Lower lobe of right lung (tissue), 2 donors: ENCODE measurements around the gene MACROD2. TPM values are rescaled to one million over a fixed set of nuclear protein-coding genes. Genes with fewer than 3 reads are reported as not detected.
"Not testable (repeated sequence)": the region's sequence is repeated elsewhere in the genome, so short reads cannot be mapped to it uniquely, and the experiment has no call there.

ENCODE experiments used
- ATAC-seq, 2 donors: fragments of 200-7000 bp; cut with Tn5 transposase; one replicate each; pipeline ENCODE4 v1.9.1; 2020 to 2022; ENCODE audit warnings: mild to moderate bottlenecking in 2 of 2, moderate library complexity in 2 of 2
- DNase-seq: peaks from one replicate; pipeline ENCODE4 v3.0.0-alpha.2; 2020
- H3K27ac ChIP-seq: fragments of 200-600 bp; one replicate; pipeline ENCODE4 v1.8.0; 2022
- H3K27me3 ChIP-seq: fragments of 200-600 bp; one replicate; pipeline ENCODE4 v1.8.0; 2022; ENCODE audit warnings: low read depth
- H3K36me3 ChIP-seq: fragments of 200-600 bp; one replicate; pipeline ENCODE4 v1.8.0; 2022; ENCODE audit warnings: mild to moderate bottlenecking
- H3K4me1 ChIP-seq: fragments of 200-600 bp; one replicate; pipeline ENCODE4 v1.8.0; 2022
- H3K4me3 ChIP-seq: fragments of 200-600 bp; one replicate; pipeline ENCODE4 v1.8.0; 2022; ENCODE audit warnings: mild to moderate bottlenecking
- H3K9me3 ChIP-seq: fragments of 200-600 bp; one replicate; pipeline ENCODE4 v1.8.0; 2022
- intact Hi-C: fragments of 100-400 bp; cut with DNase I; formaldehyde crosslinking; loops from one replicate; pipeline ENCODE4 v1.11.0; 2022
- total RNA-seq: library from RNA; stranded (reverse); fragmentation: NEBNext Ultra II Directional; extraction: Animal tissue kit (Norgen Biotek cat#: 25700); gene quantifications from one replicate; pipeline ENCODE4 v1.2.1, GENCODE V29; 2021
- TF ChIP-seq, protein P1 (sequence below): fragments of 200-600 bp; IDR thresholded peaks from one replicate; pipeline ENCODE4 v1.8.0; 2022; ENCODE audit warnings: antibody characterized with exemption, mild to moderate bottlenecking
- donor health status: DM: no; HTN: yes; CAD: no; lungs with severe emphysema.

Gene MACROD2
- total RNA-seq, 1 donor from 2014 or later: 73.0 TPM

DNA sequence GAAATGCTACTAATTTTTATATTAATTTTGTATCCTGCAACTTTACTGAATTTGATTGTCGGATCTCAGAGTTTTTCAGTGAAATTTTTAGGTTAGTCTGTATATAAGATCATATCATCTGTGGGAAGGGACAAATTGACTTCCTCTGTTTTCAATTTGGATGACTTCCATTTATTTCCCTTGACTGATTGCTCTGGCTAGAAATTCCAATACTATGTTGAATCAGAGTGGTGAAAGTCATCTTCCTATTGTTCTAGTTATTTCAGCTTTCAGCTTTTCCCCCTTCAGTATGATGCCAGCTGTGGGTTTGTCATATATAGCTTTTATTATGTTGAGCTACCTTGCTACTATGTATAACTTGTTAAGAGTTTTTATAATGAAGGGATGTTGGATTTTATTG, 1806.7 kb downstream of the MACROD2 start:
- H3K9me3 ChIP-seq: no peaks in the 10 kb centered on the region
- H3K4me1 ChIP-seq: no peaks in the 10 kb centered on the region
- H3K4me3 ChIP-seq: no peak overlapping the region
- TF ChIP-seq, protein P1, sequence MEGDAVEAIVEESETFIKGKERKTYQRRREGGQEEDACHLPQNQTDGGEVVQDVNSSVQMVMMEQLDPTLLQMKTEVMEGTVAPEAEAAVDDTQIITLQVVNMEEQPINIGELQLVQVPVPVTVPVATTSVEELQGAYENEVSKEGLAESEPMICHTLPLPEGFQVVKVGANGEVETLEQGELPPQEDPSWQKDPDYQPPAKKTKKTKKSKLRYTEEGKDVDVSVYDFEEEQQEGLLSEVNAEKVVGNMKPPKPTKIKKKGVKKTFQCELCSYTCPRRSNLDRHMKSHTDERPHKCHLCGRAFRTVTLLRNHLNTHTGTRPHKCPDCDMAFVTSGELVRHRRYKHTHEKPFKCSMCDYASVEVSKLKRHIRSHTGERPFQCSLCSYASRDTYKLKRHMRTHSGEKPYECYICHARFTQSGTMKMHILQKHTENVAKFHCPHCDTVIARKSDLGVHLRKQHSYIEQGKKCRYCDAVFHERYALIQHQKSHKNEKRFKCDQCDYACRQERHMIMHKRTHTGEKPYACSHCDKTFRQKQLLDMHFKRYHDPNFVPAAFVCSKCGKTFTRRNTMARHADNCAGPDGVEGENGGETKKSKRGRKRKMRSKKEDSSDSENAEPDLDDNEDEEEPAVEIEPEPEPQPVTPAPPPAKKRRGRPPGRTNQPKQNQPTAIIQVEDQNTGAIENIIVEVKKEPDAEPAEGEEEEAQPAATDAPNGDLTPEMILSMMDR: no peak
- H3K36me3 ChIP-seq: no peaks in the 10 kb centered on the region
- H3K27ac ChIP-seq: no peak overlapping the region
- no peak for ATAC-seq
- intact Hi-C loops: no loop called here
- H3K27me3 ChIP-seq: no peaks in the 10 kb centered on the region
- DNase-seq: no peak

DNA sequence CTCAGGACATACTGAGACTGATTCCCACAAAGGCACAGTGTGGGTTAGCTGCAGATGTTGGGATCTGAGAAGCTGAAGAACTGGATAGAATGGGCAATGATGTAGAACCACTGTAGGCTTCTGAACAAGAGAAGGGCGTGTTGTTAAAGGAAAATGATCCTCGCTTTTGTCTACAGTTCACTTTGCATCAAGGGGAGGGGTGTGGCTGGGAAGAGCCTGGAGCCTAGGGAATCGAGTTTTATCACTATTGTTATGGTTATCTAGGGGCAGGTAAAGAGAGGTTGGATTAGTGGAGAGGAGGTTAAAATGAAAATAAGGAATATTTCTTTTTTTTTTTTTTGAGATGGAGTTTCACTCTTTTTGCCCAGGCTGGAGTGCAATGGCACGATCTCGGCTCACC, 1809.8 kb downstream of the MACROD2 start:
- Histone ChIP-seq H3K9me3 (no peaks in the 10 kb centered on the region), H3K36me3 (no peaks in the 10 kb centered on the region), H3K27ac (no peak overlapping the region), H3K27me3 (no peaks in the 10 kb centered on the region), H3K4me1 (no peaks in the 10 kb centered on the region), H3K4me3 (no peak overlapping the region)
- intact Hi-C loops: no loop called here
- no peak for DNase-seq
- TF ChIP-seq, protein P1: no peak
- ATAC-seq: no peak

DNA sequence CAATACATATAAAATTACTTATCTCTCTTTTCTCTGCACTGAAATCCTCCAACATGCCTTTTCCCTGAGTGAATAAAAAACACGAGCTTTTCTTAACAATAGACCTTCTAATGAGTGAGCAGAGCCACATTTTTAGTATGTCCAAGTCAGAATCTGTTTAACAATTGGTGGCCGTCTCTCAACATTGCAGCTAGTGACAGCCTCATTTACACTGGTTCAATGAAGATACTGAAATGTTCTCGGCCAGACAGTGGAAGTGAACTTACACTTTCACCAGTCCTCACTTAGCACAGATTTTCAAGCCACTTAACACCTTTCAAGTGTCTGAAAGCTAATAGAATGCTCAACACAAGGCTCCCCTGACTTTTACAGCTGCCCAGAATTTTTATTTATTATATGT, 1810.8 kb downstream of the MACROD2 start:
- no peaks in the 10 kb centered on the region for H3K9me3 ChIP-seq
- no peak overlapping the region for H3K27ac ChIP-seq
- no peak overlapping the region for H3K4me3 ChIP-seq
- intact Hi-C loops: no loop called here
- DNase-seq: no peak
- H3K27me3 ChIP-seq: no peaks in the 10 kb centered on the region
- TF ChIP-seq, protein P1: no peak
- H3K4me1 ChIP-seq: no peaks in the 10 kb centered on the region
- no peaks in the 10 kb centered on the region for H3K36me3 ChIP-seq
- no peak for ATAC-seq

DNA sequence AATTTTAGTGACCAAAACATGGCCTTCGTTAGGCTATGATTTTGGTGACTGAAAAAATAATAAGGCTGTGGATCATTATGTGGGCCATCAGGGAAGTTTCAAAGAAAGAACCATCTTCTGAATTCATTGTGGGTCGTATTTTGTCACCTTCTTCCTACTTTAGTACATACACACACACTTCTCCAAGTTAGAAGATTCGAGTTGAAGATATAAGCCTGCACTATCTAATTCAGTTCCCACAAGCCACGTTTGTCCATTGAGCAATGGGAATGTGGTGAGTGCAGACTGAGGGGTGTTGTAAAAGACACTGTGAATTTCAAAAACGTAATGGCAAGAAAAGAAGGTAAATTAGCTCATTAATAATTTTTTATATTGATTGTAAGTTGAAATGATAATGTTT, 1812.0 kb downstream of the MACROD2 start:
- no peaks in the 10 kb centered on the region for H3K36me3 ChIP-seq
- no peaks in the 10 kb centered on the region for H3K4me1 ChIP-seq
- no peaks in the 10 kb centered on the region for H3K27me3 ChIP-seq
- TF ChIP-seq, protein P1: no peak
- H3K27ac ChIP-seq: no peak overlapping the region
- no peaks in the 10 kb centered on the region for H3K9me3 ChIP-seq
- no peak overlapping the region for H3K4me3 ChIP-seq
- DNase-seq (no peak), ATAC-seq (no peak)
- intact Hi-C loops: no loop called here

DNA sequence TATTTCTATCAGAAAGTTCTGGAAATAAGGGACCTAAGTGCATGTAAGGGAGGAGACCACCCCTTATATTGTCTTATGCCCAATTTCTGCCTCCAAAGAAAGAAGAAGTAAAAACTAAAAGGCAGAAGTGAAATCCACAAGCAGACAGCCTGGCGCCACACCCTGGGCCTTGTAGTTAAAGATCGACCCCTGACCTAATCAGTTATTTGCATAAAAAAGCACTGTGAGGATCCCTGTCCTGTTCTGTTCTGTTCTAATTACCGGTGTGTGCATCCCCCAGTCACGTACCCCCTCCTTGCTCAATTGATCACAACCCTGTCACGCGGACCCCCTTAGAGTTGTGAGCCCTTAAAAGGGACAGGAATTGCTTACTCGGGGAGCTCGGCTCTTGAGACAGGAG, 1812.5 kb downstream of the MACROD2 start:
- DNase-seq: peak; percentile 48
- ATAC-seq, H3K27ac ChIP-seq, H3K9me3 ChIP-seq, H3K27me3 ChIP-seq, H3K4me3 ChIP-seq, H3K36me3 ChIP-seq, H3K4me1 ChIP-seq, intact Hi-C loops: not testable (repeated sequence)

DNA sequence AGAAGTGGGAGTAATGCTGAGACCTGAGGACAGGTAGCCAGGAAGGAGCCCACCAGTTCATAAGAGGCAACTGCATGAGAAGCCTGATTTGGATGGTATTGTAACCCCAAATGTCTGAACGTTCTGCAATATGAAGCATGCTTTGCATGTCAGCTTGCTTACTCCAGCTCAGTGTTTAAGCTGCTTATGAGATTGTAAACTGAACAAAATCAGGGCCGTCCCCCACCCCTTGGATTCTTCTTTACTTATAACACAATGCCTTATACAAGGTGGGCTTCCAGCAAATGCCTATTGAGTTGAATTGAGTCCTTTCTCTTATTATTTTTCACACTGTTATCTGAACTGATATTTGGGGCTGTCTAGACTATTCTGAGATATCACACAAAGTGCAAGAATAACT, 1816.6 kb downstream of the MACROD2 start:
- TF ChIP-seq, protein P1: no peak
- Histone ChIP-seq H3K27me3 (no peaks in the 10 kb centered on the region), H3K27ac (no peak overlapping the region), H3K9me3 (no peaks in the 10 kb centered on the region), H3K4me1 (no peaks in the 10 kb centered on the region), H3K36me3 (no peaks in the 10 kb centered on the region), H3K4me3 (no peak overlapping the region)
- ATAC-seq (no peak), DNase-seq (no peak)
- intact Hi-C loops: no loop called here
